GM21528 (cell line): ENCODE measurements around the gene TSPAN32.
"Not testable (repeated sequence)": the region's sequence is repeated elsewhere in the genome, so short reads cannot be mapped to it uniquely, and the experiment has no call there.

Experiments used
- ATAC-seq: cut with Tn5 transposase; IDR thresholded peaks from one replicate; pipeline ENCODE4 v1.9.1; 2021; ENCODE audit warnings: mild to moderate bottlenecking, moderate library complexity; ENCODE audit not compliant: unreplicated experiment, low FRiP score

Gene TSPAN32

GRCh38 chr11:2360081-2360642 is 58.3 kb downstream of the TSPAN32 start:
- no peak for ATAC-seq

GRCh38 chr11:2361565-2361964 is 59.8 kb downstream of the TSPAN32 start:
- no peak for ATAC-seq

GRCh38 chr11:2362414-2362813 is 60.6 kb downstream of the TSPAN32 start:
- no peak for ATAC-seq

- ATAC-seq, result no peak
Measured at GRCh38 chr11:2363130-2363529, 61.3 kb downstream of the TSPAN32 start.

- ATAC-seq, result no peak
Measured at GRCh38 chr11:2363577-2364370, 62.0 kb downstream of the TSPAN32 start.

- ATAC-seq, result not testable (repeated sequence)
Measured at GRCh38 chr11:2364386-2364785, 62.6 kb downstream of the TSPAN32 start.

- no peak for ATAC-seq
Measured at GRCh38 chr11:2365571-2366210, 63.9 kb downstream of the TSPAN32 start.

GRCh38 chr11:2366276-2366675 is 64.5 kb downstream of the TSPAN32 start:
- no peak for ATAC-seq

GRCh38 chr11:2366733-2367132 is 64.9 kb downstream of the TSPAN32 start:
- no peak for ATAC-seq

GRCh38 chr11:2367266-2368160 is 65.7 kb downstream of the TSPAN32 start:
- no peak for ATAC-seq
